NCI-H187 treated with DMSO at 0.1 percent for 48 hours (cell line): Measurements from ENCODE around the gene POLR2F.

Source experiments
- DNase-seq: peaks from one replicate; lab custom pipeline; 2025; lab: John Stamatoyannopoulos, UW

The POLR2F gene

GRCh38 chr22:38007330-38007902, 53.9 kb downstream of the POLR2F start:
- DNase-seq: no peak

GRCh38 chr22:38009000-38009806, 55.7 kb downstream of the POLR2F start:
- DNase-seq: no peak

DNA sequence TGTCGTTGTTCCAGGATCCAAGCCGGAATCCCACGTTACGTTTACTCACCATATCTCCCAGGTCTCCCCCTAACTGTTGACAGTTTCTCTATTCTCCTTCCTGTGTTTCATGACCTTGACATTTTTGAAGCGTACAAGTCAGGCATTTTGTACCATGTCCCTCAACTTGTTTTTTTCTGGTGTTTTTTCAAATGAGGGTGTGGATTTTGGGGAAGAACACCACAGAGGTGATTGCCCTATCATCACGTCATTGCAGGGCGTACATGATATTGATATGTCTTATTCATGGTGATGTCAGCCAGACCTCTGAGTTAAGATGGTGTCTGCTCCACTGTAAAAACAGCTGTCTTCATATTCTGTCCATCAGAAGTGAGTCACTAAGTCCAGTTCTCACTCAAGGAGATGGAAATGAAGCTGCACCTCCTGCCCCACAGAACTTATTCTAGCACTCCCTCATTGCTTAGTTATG, 59.1 kb downstream of the POLR2F start:
- DNase-seq: no peak

GRCh38 chr22:38014083-38014482, 60.6 kb downstream of the POLR2F start:
- DNase-seq: no peak

DNA sequence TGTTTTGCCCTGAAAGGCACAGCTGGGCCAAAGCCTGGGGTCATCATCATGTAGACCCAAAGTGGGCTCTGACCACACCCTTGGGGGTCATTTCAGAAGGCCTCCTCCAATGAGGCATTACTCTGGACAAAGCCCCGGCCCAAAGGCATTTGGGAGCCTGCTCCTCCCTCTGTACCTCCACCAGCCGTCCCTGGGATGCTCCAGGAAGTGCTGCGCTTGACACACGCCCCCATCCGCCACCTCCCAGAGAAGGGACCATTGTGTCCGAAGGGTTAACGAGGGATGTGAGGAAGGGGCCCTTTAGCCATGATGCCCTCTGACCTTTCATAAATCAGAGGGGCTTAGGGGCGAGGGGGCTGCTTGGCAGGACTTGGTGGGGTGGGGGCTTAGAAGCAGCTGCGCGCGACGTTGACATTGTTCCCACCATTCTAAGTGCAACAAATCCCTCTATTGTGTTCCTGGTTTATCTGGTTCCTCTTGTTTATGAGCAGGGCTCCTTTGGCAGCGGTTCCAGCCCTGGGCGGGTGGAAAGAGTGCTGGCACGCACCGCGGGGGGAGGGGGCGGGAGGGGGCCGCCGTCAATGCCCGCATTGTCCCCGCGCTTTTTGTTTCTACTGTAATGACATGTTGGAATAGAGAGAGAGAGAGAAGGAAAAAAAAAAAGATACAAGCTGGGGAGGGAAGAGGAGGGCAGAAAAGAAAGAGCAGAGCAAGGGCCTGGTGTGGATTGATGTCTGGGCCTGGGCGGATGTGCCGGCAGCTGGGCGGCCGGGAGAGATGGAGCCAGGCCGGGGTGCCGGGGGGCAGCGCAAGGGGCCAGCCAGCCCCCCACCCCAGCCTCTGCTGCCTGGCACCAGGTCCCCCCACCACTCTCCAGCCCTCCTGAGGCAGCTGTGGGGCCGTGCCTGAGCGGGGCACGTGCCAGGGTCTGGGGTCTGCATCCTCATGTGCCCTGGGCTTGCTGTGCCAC, 63.0 kb downstream of the POLR2F start:
- no peak for DNase-seq

DNA sequence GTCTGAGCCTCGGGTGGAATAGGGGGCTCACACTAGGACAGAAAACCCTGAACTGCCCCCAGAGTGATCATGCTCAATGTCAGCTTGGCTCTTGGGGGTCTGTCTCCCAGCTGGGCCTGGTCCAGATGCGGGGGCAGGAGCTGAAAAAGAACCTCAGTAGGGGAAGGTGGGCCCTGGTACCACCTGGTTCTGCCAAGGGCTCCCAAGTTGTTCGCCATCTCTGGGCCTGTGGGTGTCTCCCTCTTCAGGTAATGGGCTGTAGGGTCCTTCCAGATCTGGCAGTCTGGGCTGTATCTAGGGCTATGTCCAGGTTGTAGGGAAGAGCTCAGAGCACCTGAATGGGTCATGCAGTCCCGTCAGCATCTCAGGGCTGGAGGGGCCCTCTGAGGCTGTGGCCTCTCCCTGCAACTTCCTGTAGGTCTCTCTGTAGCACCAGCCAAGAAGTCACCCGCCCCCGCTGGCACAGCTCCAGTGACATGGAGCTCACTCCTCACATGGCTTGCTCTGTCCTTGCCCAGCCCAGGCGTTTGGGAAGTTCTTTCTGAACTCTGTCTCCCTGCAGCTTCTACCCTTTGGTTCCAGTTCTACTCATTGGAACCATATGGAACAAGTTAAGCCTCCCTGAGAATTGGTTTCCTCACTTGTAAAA, 63.9 kb downstream of the POLR2F start:
- no peak for DNase-seq

DNA sequence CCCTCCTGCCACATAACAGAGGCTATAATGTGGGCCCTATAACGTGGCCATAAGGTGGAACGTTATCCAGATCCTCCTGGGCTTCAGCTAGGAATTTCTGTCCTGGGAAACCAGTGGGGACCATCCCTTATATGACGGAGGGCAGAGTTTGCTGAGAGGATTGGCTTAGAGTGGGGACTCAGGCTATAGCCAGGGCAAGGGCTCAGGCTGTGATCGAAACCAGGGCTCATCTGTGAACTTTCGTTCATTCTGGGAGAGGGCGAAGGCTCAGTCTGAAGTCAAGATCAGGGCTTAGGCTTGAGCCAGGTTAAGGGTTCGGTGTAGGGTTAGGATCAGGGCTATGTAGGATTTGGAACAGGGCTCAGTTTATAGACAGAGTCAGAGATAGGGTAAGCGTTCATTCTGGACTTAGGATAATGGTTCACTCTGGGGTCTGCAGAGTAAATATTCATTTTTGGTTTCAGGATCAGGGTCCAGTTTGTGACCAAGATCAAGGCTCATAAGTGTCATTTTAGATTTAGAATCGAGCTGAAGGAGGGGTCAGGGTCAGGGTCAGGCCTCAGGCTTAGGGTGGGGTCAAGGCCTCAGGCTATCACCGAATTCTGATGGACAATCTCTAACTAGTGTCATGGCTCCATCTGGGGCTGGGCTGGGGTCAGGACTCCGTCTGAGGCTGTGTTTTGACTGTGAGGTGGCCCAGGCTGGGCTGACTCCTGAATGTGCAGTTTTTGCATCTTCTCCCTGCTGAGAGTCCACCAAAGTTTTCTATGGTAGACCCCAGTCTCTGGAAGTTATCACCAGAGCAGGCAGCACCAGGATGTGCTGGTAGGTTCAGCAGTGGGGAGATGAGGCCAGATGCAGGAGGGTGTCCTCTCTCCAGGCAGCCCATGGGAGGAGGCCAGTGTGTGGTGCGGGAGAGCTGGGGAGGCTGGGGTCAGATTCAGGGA, 64.7 kb downstream of the POLR2F start:
- DNase-seq: no peak
